Testis (tissue), 2 donors: ENCODE measurements around the gene GOLGA8R.
"Not testable (repeated sequence)": the region's sequence is repeated elsewhere in the genome, so short reads cannot be mapped to it uniquely, and the experiment has no call there.

Experiments used
- CTCF ChIP-seq, 3 experiments: fragments of 450-650 bp in 2 of 3; fragments of 200-600 bp in 1 of 3; sonication (generic) in 1 of 3; IDR thresholded peaks; one replicate each; pipeline ENCODE4 v1.5.1; 2016 to 2019; ENCODE audit warnings: antibody characterized with exemption in 3 of 3, mild to moderate bottlenecking in 2 of 3, moderate library complexity in 1 of 3
- POLR2A ChIP-seq: fragments of 450-650 bp; IDR thresholded peaks from one replicate; pipeline ENCODE4 v1.6.1; 2017; ENCODE audit warnings: antibody characterized with exemption, mild to moderate bottlenecking, moderate library complexity

- TF ChIP-seq CTCF (IDR thresholded peaks at IDR 0.05); POLR2A: not testable (repeated sequence)
Measured at GRCh38 chr15:30377082-30377413, 37.0 kb downstream of the GOLGA8R start.
